SK-N-DZ (cell line): ENCODE data around the gene SIGLEC14.

Experiments
- DNase-seq: peaks from one replicate; pipeline ENCODE4 v3.0.0-alpha.2; 2015; ENCODE audit warnings: low spot score
- small RNA-seq, 2 experiments: library from RNA; depleted of rRNA; stranded (forward); fragments of <200 nt; gene quantifications; one replicate each; pipeline ENCODE3, GENCODE V24; 2014

The SIGLEC14 gene

GRCh38 chr19:51621178-51621577 lies 25.4 kb downstream of the SIGLEC14 start:
- no peak for DNase-seq

GRCh38 chr19:51615991-51616390 lies 30.6 kb downstream of the SIGLEC14 start:
- no peak for DNase-seq

GRCh38 chr19:51614789-51615188 lies 31.8 kb downstream of the SIGLEC14 start:
- no peak for DNase-seq

DNA sequence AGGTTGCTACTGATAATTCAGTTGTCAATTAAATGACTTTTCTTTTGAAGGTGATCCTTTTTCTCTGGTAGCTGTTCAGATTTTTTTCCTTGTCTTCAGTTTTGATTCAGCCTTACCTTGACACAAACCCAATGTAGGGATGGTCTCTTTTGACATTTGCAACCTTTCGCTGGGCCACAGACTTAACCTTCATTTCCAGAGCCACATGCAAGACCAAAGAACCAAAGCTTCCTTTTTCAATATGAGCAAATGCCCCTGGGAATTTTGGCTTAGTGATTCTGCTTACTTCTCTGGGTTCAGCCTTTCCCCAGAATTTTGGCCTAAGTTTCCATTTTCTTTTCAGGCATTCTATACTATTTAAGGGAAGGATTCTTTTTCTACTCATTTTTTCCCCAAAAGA lies 36.0 kb downstream of the SIGLEC14 start:
- DNase-seq, result no peak

GRCh38 chr19:51607920-51608562 lies 38.6 kb downstream of the SIGLEC14 start:
- peak; percentile 1 for DNase-seq

DNA sequence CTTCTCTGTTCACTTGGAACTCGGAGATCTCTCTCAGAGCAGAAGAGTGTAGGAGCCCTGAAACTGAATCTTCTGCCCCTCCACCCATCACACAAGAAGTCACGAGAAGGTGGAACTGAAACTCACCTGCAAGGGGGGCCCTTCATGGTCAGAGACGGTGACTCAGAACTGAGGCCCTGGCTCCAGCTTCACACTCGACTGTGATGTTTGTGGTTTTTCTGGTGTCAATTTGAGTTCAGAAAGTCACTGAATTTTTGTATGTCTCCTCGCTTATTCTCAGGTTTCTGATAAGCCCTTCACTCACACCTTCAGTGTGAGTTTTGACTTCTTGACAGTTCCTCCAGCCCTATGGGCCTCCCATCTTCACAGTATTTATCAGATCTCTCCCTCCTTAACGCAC lies 39.5 kb downstream of the SIGLEC14 start:
- DNase-seq, result no peak

- no peak for DNase-seq
These were observed 44.3 kb downstream of the SIGLEC14 start for GRCh38 chr19:51602189-51602854.

GRCh38 chr19:51600940-51601580 lies 45.6 kb downstream of the SIGLEC14 start:
- DNase-seq, result no peak

DNA sequence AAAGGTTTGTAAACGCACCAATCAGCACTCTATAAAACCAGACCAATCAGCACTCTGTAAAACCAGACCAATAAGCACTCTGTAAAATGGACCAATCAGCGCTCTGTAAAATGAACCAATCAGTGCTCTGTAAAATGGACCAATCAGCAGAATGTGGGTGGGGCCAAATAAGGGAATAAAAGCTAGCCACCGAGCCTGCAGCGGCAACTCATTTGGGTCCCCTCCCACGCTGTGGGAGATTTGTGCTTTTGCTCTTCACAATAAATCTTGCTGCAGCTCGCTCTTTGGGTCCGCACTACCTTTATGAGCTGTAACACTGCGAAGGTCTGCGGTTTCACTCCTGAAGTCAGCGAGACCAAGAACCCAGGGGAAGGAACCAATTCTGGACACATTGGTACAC lies 47.5 kb downstream of the SIGLEC14 start:
- DNase-seq, result no peak

DNA sequence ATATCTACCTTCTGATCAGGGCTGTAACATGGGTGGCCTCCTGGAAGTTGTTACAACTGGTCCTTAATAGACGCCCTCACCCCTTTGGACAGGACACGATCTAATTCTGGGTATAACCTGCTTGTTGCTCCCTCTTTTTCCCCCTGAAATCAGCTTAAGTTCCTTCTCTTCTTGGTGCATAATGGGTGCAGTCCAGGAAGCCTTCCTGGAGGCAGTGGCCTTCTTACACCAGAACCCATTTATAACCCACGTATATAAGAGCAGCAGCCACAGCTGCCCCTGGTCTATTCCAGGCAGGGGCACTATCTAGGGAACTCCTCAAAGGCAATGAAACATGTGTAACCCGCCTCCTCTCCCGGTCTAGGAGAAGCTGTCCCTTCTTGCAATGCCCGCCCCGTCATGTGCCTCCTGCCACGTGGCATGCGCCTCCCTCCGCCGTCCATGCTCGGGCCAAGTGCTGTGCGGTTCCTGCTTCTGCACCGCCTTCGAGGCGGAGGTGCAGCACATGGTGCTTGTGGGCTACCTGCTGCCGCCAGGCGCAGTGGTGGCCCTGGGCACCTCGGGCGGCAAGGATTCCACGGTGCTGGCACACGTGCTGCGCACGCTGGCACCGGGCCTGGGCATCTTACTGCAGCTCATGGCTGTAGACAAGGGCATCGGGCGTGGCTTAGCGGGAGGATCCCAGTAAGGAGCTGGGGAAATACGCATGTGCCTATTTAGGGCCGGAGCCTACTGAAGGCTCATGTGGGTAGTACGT lies 48.3 kb downstream of the SIGLEC14 start:
- DNase-seq, result no peak

DNA sequence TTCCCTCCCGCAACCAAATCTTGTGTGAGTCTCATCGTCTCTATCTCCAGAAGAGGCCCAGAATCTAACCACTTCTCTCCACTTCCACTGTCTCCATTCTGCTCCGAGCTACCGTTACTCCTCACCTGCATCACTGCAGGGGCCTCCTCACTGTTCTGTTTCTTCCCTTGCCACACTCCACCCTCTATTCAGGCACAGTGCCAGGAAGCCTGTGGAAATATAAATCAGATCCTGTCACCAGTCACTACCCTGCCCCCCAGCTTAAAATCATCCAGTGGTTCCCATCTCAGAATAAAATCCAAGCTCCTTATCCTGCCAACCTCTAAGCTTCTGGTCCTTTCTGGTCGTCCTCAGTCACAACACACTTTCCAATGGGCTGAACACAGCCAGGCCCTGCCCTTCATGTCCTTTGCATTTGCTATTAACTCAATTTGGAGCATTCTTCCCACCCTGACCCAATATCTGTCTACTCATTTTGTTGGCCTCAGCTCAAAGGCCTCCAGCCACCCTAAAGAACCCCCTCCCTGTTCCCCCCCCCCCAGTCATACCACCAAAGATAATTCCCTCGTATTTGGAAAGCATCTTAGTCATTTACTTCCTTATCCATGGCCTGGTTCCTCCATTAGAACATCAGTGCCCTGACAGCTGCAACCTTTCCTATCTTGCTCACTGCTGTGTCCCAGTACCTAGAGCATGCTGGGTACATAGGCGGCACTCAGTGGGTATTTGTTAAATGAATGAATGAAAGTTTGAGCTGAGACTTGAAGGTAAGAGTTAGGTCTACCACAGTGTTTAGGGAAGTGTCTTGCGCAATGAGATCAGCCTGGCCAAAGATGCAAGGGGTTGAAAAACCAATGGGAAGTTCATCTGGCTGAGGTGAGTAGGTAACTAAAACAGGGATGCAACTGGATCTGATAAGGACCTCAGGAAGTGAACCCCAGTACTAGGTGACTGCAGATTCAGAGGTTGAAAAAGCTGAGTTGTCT lies 51.1 kb downstream of the SIGLEC14 start:
- no peak for DNase-seq

- no peak for DNase-seq
These were observed 51.9 kb downstream of the SIGLEC14 start for GRCh38 chr19:51594774-51595109.

GRCh38 chr19:51593969-51594773 lies 52.5 kb downstream of the SIGLEC14 start:
- peak; percentile 90 for DNase-seq

GRCh38 chr19:51593138-51593890 lies 53.3 kb downstream of the SIGLEC14 start:
- DNase-seq, result peak; percentile 6

Small RNAs within 50 kb of the gene (small RNA-seq; reads per million reads assigned to genes)
- gene AC018755.2 (0 reads per million in 2 experiments), gene MIR125A (0 reads per million in 2 experiments), gene MIR99B (0.05 to 0.40 reads per million in 2 experiments), gene MIRLET7E (0 reads per million in 2 experiments)
